Loucy (cell line): ENCODE data around the gene ZDHHC14.

Experiments
- H2AFZ ChIP-seq: fragments of 200-600 bp; sonication (generic); 2 replicates; pipeline ENCODE4 v1.6.0; 2016; ENCODE audit warnings: antibody characterized with exemption, mild to moderate bottlenecking, low read length, moderate library complexity
- H3F3A ChIP-seq: fragments of 200-600 bp; 2 replicates; pipeline ENCODE4 v1.6.0; 2016; ENCODE audit warnings: antibody characterized with exemption, low read depth, mild to moderate bottlenecking
- H3K27me3 ChIP-seq: fragments of 200-600 bp; sonication (generic); 2 replicates; pipeline ENCODE4 v1.6.1; 2014; ENCODE audit warnings: low read length, mild to moderate bottlenecking; ENCODE audit not compliant: insufficient read depth, poor library complexity, severe bottlenecking
- H3K36me3 ChIP-seq: fragments of 200-600 bp; sonication (generic); 2 replicates; pipeline ENCODE4 v1.6.1; 2016; ENCODE audit warnings: low read length; ENCODE audit not compliant: insufficient read depth
- H3K4me1 ChIP-seq: fragments of 200-600 bp; sonication (generic); 2 replicates; pipeline ENCODE4 v1.5.1; 2014; ENCODE audit warnings: low read length, mild to moderate bottlenecking; ENCODE audit not compliant: insufficient read depth, poor library complexity, severe bottlenecking
- H3K4me2 ChIP-seq: fragments of 200-600 bp; sonication (generic); 2 replicates; pipeline ENCODE4 v1.6.0; 2014; ENCODE audit warnings: antibody characterized with exemption, low read length, low read depth, mild to moderate bottlenecking; ENCODE audit not compliant: poor library complexity, severe bottlenecking
- H3K4me3 ChIP-seq: fragments of 200-600 bp; sonication (generic); 2 replicates; pipeline ENCODE4 v1.5.1; 2014; ENCODE audit warnings: low read length, mild to moderate bottlenecking, mixed read lengths; ENCODE audit not compliant: poor library complexity, severe bottlenecking
- H3K79me2 ChIP-seq: fragments of 200-600 bp; sonication (generic); 2 replicates; pipeline ENCODE4 v1.6.1; 2014; ENCODE audit warnings: low read length; ENCODE audit not compliant: insufficient read depth
- H3K9ac ChIP-seq: fragments of 200-600 bp; sonication (generic); 2 replicates; pipeline ENCODE4 v1.6.0; 2014; ENCODE audit warnings: mild to moderate bottlenecking, low read depth, low read length, moderate library complexity; ENCODE audit not compliant: poor library complexity, severe bottlenecking
- H3K9me2 ChIP-seq: fragments of 200-600 bp; sonication (generic); replicated peaks from 2 replicates; pipeline ENCODE4 v1.6.1; 2016; ENCODE audit warnings: low read depth, low read length, mixed read lengths
- H3K9me3 ChIP-seq: fragments of 200-600 bp; sonication (generic); 2 replicates; pipeline ENCODE4 v1.6.1; 2014; ENCODE audit warnings: mild to moderate bottlenecking, antibody characterized with exemption, low read length, low read depth; ENCODE audit not compliant: insufficient read depth
- H4K20me1 ChIP-seq: fragments of 200-600 bp; sonication (generic); 2 replicates; pipeline ENCODE4 v1.6.0; 2014; ENCODE audit warnings: antibody characterized with exemption, low read length, mild to moderate bottlenecking; ENCODE audit not compliant: insufficient read depth, poor library complexity, severe bottlenecking
- EZH2phosphoT487 ChIP-seq: fragments of 200-600 bp; IDR thresholded peaks from 2 replicates; pipeline ENCODE4 v1.6.1; 2018; ENCODE audit warnings: antibody characterized with exemption, mild to moderate bottlenecking, moderate library complexity, borderline replicate concordance
- TF ChIP-seq, protein P1 (sequence below): fragments of 200-600 bp; sonication (generic); conservative IDR thresholded peaks from 2 replicates; pipeline ENCODE4 v1.5.1; 2014; ENCODE audit warnings: mild to moderate bottlenecking, antibody characterized with exemption, low read length

Gene ZDHHC14

DNA sequence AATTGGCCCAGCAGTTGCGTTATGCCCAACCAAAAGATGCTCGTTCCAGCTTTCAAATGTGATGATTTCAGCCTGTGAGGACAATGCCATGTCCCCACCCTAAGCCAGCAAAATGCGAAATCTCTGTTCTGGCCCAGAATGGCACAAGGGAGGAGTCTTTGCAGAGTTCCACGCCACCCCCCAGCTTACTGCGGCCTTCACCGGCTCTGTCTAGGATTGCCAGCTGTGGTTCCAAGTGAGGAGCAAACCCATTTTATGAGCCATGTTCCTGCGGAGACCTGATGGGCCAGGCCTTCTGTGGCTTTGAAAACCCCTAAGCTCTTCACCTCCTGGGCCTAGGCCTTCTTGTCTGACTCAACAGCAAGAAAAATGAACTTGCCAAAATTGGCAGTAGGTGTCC lies 295.3 kb downstream of the ZDHHC14 start:
- Histone ChIP-seq H3K4me2 (no peak overlapping the region), H3K79me2 (no peaks in the 10 kb centered on the region), H2AFZ (no peak overlapping the region), H3K36me3 (no peaks in the 10 kb centered on the region), H3K9me3 (no peaks in the 10 kb centered on the region), H3F3A (no peaks in the 10 kb centered on the region), H3K9me2 (no peaks in the 10 kb centered on the region), H3K4me1 (no peaks in the 10 kb centered on the region), H3K9ac (no peak overlapping the region), H3K27me3 (no peaks in the 10 kb centered on the region), H4K20me1 (no peaks in the 10 kb centered on the region), H3K4me3 (no peak overlapping the region)
- no peak for TF ChIP-seq EZH2phosphoT487
- TF ChIP-seq, protein P1, sequence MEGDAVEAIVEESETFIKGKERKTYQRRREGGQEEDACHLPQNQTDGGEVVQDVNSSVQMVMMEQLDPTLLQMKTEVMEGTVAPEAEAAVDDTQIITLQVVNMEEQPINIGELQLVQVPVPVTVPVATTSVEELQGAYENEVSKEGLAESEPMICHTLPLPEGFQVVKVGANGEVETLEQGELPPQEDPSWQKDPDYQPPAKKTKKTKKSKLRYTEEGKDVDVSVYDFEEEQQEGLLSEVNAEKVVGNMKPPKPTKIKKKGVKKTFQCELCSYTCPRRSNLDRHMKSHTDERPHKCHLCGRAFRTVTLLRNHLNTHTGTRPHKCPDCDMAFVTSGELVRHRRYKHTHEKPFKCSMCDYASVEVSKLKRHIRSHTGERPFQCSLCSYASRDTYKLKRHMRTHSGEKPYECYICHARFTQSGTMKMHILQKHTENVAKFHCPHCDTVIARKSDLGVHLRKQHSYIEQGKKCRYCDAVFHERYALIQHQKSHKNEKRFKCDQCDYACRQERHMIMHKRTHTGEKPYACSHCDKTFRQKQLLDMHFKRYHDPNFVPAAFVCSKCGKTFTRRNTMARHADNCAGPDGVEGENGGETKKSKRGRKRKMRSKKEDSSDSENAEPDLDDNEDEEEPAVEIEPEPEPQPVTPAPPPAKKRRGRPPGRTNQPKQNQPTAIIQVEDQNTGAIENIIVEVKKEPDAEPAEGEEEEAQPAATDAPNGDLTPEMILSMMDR = no peak

DNA sequence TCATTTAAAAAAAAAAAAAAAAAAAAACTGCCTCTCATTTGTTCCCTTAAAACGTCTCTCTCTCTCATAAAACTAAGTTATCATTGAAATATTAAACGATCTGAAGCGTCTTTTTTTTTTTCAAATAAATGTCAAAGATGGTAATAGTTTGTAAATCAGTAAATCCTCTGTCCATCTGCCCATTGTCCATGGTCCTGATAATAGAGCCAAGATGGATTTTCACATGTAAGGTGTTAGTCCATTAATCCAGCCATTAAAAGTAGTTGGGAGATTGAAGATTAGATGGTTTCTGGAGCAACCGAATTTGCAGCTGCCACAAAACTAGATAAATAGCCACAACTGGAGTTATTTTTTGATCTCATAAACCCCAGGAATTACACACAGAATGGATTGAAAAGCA lies 296.2 kb downstream of the ZDHHC14 start:
- Histone ChIP-seq H2AFZ (no peak overlapping the region), H3K4me2 (no peak overlapping the region), H3K36me3 (no peaks in the 10 kb centered on the region), H4K20me1 (no peaks in the 10 kb centered on the region), H3K4me1 (no peaks in the 10 kb centered on the region), H3K9me3 (no peaks in the 10 kb centered on the region), H3F3A (no peaks in the 10 kb centered on the region), H3K9ac (no peak overlapping the region), H3K27me3 (no peaks in the 10 kb centered on the region), H3K9me2 (no peaks in the 10 kb centered on the region), H3K79me2 (no peaks in the 10 kb centered on the region), H3K4me3 (no peak overlapping the region)
- no peak for TF ChIP-seq EZH2phosphoT487
- TF ChIP-seq, protein P1 = no peak

- TF ChIP-seq, protein P1 = no peak
- TF ChIP-seq EZH2phosphoT487 = no peak
- no peaks in the 10 kb centered on the region for H3K27me3 ChIP-seq
- no peaks in the 10 kb centered on the region for H3K9me3 ChIP-seq
- no peaks in the 10 kb centered on the region for H3K79me2 ChIP-seq
- no peak overlapping the region for H2AFZ ChIP-seq
- H3K4me1 ChIP-seq = no peaks in the 10 kb centered on the region
- H3K9me2 ChIP-seq = no peaks in the 10 kb centered on the region
- no peaks in the 10 kb centered on the region for H3F3A ChIP-seq
- H3K4me3 ChIP-seq = no peak overlapping the region
- H3K9ac ChIP-seq = no peak overlapping the region
- H4K20me1 ChIP-seq = no peaks in the 10 kb centered on the region
- H3K36me3 ChIP-seq = no peaks in the 10 kb centered on the region
- H3K4me2 ChIP-seq = no peak overlapping the region
These were observed 298.9 kb downstream of the ZDHHC14 start for GRCh38 chr6:157679605-157680580.
